Neutrophil (primary cell): ENCODE results near the gene POGZ.

Source experiments
- H3K27ac ChIP-seq: fragments of 200-600 bp; sonication (generic); 2 replicates; pipeline ENCODE4 v1.5.1; 2016; ENCODE audit warnings: mild to moderate bottlenecking, moderate library complexity
- H3K27me3 ChIP-seq: fragments of 200-600 bp; sonication (generic); 2 replicates; pipeline ENCODE4 v1.6.0; 2016; ENCODE audit warnings: mild to moderate bottlenecking
- H3K36me3 ChIP-seq: fragments of 200-600 bp; sonication (generic); 2 replicates; pipeline ENCODE4 v1.5.1; 2017
- H3K4me1 ChIP-seq, 2 experiments: fragments of 200-600 bp in 1 of 2; sonication (generic) in 1 of 2; 1 replicate in 1 of 2; 2 replicates in 1 of 2; pipeline versions ENCODE4 v1.5.1 to v1.6.1; 2013 to 2016; ENCODE audit warnings: low read depth in 1 of 2, low read length in 1 of 2, mild to moderate bottlenecking in 1 of 2, moderate library complexity in 1 of 2; ENCODE audit not compliant: control insufficient read depth in 1 of 2, insufficient read depth in 1 of 2
- H3K4me3 ChIP-seq, 2 experiments: fragments of 200-600 bp in 1 of 2; sonication (generic) in 1 of 2; 1 replicate in 1 of 2; 2 replicates in 1 of 2; pipeline ENCODE4 v1.5.1; 2013 to 2016; ENCODE audit warnings: low read depth in 1 of 2, low read length in 1 of 2, mild to moderate bottlenecking in 1 of 2, moderate library complexity in 1 of 2
- H3K9me3 ChIP-seq: fragments of 200-600 bp; sonication (generic); 2 replicates; pipeline ENCODE4 v1.5.1; 2016
- TF ChIP-seq, protein P1 (sequence below): fragments of 200-600 bp; sonication (generic); IDR thresholded peaks from 2 replicates; pipeline ENCODE4 v1.5.1; 2016; ENCODE audit warnings: antibody characterized with exemption

The POGZ gene

GRCh38 chr1:151465026-151465425, 5.7 kb upstream of the POGZ start:
- Histone ChIP-seq H3K27me3 (peaks cover 47% of the 10 kb centered on the region), H3K27ac (no peak overlapping the region)
- TF ChIP-seq, protein P1, sequence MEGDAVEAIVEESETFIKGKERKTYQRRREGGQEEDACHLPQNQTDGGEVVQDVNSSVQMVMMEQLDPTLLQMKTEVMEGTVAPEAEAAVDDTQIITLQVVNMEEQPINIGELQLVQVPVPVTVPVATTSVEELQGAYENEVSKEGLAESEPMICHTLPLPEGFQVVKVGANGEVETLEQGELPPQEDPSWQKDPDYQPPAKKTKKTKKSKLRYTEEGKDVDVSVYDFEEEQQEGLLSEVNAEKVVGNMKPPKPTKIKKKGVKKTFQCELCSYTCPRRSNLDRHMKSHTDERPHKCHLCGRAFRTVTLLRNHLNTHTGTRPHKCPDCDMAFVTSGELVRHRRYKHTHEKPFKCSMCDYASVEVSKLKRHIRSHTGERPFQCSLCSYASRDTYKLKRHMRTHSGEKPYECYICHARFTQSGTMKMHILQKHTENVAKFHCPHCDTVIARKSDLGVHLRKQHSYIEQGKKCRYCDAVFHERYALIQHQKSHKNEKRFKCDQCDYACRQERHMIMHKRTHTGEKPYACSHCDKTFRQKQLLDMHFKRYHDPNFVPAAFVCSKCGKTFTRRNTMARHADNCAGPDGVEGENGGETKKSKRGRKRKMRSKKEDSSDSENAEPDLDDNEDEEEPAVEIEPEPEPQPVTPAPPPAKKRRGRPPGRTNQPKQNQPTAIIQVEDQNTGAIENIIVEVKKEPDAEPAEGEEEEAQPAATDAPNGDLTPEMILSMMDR, result no peak

GRCh38 chr1:151461694-151462093, 2.4 kb upstream of the POGZ start:
- Histone ChIP-seq H3K4me1 (peaks cover 16% of the 10 kb centered on the region in 2 experiments), H3K9me3 (no peaks in the 10 kb centered on the region), H3K4me3 (no peak overlapping the region), H3K36me3 (no peaks in the 10 kb centered on the region), H3K27me3 (peaks cover 47% of the 10 kb centered on the region), H3K27ac (no peak overlapping the region)
- TF ChIP-seq, protein P1, result no peak

More at GRCh38 chr1:151465026-151465425, 5.7 kb upstream of the POGZ start:
- H3K9me3 ChIP-seq, result no peaks in the 10 kb centered on the region
- H3K36me3 ChIP-seq, result no peaks in the 10 kb centered on the region
- no peaks in the 10 kb centered on the region for H3K4me1 ChIP-seq
- no peak overlapping the region for H3K4me3 ChIP-seq

DNA sequence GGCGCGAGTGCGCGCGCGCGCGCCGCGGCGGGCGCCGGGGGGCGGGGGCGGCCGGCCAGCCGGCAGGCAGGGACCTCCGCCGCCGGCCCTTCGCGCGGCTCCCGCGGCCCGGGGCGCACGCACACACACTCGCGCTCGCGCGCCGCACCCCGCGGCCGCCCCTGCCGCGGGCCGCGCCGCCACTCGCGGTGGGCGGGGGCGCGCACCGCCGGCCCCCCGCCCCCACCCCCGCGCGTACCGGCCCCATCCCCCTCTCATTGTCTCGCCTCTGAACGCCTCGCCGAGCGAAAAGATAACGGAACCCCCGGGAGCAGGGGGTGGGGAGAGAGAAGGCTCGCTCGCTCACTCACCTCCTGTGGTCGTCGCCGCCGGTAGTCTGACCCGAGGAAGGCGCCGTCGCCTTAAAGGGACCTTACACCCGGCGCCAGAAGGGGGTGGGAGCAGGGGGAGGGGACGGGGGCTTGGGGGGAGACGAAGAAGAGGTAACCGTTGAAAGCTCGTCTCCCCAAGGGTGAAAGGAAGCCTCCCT, 428 bp downstream of the POGZ start:
- TF ChIP-seq, protein P1, result peak; percentile 26
- Histone ChIP-seq H3K36me3 (no peaks in the 10 kb centered on the region), H3K27me3 (peaks cover 28% of the 10 kb centered on the region), H3K27ac (peak overlapping the region; percentile 97), H3K4me3 (peak overlapping the region; percentile 49 to 80), H3K4me1 (peaks cover 16 to 20% of the 10 kb centered on the region in 2 experiments), H3K9me3 (no peaks in the 10 kb centered on the region)

DNA sequence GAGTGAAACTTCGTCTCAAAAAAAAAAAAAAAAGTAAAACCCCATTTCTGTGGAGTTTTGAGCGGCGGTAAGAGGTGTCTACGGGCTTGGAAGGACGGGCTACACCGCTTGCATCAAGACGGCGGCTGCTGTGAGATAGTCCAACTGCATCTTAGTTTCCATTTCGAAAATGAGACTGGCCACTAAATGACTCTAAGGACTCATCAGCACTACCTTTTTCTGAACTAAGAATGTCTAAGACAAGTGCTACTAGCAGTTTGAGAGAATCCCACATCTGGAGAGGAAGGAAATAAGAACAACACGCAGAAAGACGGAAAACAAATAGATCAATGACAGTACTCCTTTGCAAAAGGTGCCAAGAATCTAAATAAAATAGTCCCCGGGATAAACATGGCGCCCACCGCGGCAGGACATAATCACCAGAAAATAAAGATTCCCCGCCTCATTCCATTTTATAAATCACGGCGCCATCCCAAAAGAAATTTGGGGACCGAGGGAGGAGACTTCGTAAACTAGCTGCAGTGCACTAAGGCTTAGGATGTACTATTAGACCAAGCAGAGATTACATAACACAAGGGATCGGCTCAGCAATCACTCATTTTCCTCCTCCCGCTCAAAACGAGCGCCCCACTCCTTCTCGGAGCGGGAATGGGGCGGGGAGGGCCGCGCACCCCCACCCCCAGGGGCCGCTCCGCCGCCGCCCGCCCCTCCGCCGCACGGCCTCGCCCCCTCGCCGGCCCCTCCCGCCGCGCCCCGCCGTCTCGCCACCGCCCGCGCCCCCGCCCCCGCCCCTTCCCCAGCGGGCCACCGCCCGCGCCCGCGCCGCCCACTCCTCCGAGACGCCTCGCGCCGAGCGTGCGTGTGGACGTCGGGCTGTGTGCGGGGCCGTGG, 1.1 kb downstream of the POGZ start:
- Histone ChIP-seq H3K36me3 (no peaks in the 10 kb centered on the region), H3K27ac (peak overlapping the region; percentile 97), H3K27me3 (peaks cover 20% of the 10 kb centered on the region), H3K9me3 (no peaks in the 10 kb centered on the region), H3K4me3 (peak overlapping the region; percentile 70 to 88), H3K4me1 (peaks cover 16 to 20% of the 10 kb centered on the region in 2 experiments)
- TF ChIP-seq, protein P1, result no peak

- Histone ChIP-seq H3K27ac (peak overlapping the region; percentile 97), H3K4me3 (no peak overlapping the region), H3K9me3 (no peaks in the 10 kb centered on the region), H3K4me1 (peaks cover 16 to 20% of the 10 kb centered on the region in 2 experiments), H3K36me3 (no peaks in the 10 kb centered on the region), H3K27me3 (no peaks in the 10 kb centered on the region)
- TF ChIP-seq, protein P1, result no peak
Observed at GRCh38 chr1:151455966-151456365, 3.3 kb downstream of the POGZ start.
